ENCODE data around the gene PSD4.

- TF ChIP-seq CTCF (IDR thresholded peaks at IDR 0.05; ENCODE audit: insufficient read depth, low read length, poor library complexity, severe bottlenecking): no peak
- no peak for TF ChIP-seq EZH2phosphoT487 (conservative IDR thresholded peaks at IDR 0.05; ENCODE audit: low read length)
Observed at GRCh38 chr2:113217455-113218282, 43.9 kb downstream of the PSD4 start.
